ENCODE measurements around the gene CRYAB.

CRYAB gene, protein sequence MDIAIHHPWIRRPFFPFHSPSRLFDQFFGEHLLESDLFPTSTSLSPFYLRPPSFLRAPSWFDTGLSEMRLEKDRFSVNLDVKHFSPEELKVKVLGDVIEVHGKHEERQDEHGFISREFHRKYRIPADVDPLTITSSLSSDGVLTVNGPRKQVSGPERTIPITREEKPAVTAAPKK

DNA sequence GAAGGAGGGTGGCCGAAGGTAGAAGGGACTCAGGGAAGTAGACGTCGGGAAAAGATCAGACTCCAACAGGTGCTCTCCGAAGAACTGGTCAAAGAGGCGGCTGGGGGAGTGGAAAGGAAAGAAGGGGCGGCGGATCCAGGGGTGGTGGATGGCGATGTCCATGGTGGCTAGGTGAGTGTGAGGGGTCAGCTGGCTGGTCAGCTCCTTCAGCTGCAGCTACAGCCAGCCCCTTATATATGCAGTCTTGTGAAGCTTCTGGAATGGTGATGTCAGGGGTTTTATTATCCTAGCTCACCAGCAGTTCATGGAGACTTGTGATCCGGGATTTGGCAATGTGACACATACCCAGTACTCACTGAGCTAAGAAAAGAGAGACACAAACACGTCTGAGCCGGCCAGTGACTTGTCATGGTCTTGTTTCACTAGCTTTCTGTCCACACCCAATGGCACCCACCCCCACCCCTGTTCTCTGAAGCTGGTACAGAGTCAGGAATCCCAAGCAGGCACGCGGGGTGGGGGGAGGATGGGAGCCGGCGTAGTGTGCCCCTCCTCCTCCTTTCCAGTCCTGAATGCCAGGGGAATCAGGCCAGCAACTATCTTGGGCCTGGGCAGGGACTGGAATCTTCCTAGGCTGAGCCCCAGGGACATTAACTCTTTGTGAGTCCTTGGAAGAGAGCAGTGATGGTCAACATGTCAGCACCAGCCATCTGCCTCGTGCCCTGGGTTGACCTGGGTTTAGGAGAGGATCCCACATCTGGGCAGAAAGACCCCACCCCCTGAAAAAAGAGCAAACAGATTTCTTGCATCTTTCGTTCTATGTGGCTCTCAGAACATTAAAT, at the start of gene CRYAB:
Gene CRYAB (minus strand): TSS at position 208 of the 839 bp plus-strand sequence. CDS start 46 bp downstream, at position 162.
- in situ Hi-C loops (cut with MboI; ENCODE audit: low sequenced_read_pairs) = no loop called here

DNA sequence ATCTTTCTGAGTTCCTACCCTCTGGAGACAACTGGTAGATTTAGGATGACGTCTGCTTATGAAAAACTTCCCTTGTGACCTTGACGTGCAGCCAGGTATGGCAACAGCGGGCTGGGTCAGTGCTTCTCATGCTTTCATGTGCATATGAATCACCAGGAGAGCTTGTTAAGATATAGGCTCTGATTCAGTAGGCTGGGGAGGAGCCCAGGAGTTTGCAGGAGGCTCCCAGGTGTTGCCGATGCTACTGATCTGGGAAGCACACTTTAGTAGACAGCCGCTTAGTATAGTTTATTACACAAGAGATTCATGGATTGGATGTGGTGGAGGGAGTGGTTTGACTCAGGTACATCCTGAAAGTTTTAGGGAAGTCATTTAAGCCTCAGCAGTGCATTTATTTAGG, 49.3 kb upstream of the CRYAB start:
- in situ Hi-C loops (cut with MboI; ENCODE audit: low sequenced_read_pairs) = no loop called here

DNA sequence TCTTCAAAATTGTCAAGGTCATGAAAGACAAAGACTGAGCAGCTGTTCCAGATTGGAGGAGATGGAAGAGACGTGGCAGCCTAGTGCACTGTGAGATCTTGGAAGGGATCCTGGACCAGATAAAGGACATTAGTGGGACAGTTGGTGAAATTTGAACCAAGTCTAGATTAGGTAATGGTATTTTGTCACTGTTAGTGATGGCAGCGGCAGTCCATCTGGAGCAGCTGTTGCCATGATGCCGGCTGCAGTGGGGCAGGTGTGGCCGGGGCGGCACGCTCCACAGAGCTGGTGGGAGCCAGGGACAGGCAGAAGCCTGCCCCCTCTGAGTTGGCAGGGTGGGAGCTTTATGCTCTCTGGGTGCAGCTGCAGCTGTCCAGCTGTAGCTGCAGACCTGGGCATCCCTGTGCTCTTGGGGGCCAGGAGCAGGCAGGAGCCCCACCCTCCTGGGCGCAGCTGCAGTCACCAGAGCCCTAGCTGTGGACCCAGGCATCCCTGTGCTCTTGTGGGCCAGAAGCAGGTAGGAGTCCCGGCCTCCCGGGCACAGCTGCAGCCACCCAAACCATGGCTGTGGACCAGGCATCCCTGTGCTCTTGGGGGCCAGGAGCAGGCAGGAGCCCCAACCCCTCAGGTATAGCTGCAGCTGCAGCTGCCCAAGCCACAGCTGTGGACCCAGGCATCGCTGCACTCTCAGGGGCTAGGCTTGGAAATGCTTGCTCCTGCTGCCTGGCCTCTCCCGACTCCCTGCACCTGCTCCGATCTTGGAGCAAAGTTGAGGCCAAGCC, 46.3 kb upstream of the CRYAB start:
- in situ Hi-C loops (cut with MboI; ENCODE audit: low sequenced_read_pairs) = no loop called here

DNA sequence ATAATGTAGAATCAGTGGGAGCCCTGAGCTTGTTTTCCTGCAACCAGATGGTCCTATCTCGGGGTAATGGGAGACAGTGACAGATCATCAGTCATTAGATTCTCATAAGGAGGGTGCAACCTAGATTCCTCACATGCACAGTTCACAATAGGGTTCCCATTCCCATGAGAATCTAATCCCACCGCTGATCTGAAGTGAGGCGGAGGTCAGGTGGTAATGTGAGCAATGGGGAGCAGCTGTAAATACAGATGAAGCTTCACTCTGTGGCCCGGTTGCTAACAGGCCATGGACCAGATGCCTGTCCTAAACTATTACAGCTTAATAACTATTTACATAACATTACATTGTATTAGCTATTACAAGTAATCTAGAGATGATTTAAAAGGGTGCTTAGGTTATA, 42.6 kb upstream of the CRYAB start:
- in situ Hi-C loops (cut with MboI; ENCODE audit: low sequenced_read_pairs) = no loop called here

DNA sequence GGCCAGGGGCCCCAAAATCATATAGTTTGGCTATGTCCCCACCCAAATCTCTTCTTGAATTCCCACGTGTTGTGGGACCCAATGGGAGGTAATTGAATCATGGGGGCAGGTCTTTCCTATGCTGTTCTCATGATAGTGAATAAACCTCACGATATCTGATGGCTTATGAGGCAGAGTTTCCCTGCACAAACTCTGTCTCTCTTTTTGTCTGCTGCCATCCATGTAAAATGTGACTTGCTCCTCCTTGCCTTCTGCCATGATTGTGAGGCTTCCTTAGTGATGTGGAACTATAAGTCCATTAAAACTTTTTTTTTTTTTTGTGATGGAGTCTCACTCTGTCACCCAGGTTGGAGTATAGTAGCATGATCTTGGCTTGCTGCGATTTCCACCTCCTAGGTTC, 40.0 kb upstream of the CRYAB start:
- in situ Hi-C loops (cut with MboI; ENCODE audit: low sequenced_read_pairs) = no loop called here

DNA sequence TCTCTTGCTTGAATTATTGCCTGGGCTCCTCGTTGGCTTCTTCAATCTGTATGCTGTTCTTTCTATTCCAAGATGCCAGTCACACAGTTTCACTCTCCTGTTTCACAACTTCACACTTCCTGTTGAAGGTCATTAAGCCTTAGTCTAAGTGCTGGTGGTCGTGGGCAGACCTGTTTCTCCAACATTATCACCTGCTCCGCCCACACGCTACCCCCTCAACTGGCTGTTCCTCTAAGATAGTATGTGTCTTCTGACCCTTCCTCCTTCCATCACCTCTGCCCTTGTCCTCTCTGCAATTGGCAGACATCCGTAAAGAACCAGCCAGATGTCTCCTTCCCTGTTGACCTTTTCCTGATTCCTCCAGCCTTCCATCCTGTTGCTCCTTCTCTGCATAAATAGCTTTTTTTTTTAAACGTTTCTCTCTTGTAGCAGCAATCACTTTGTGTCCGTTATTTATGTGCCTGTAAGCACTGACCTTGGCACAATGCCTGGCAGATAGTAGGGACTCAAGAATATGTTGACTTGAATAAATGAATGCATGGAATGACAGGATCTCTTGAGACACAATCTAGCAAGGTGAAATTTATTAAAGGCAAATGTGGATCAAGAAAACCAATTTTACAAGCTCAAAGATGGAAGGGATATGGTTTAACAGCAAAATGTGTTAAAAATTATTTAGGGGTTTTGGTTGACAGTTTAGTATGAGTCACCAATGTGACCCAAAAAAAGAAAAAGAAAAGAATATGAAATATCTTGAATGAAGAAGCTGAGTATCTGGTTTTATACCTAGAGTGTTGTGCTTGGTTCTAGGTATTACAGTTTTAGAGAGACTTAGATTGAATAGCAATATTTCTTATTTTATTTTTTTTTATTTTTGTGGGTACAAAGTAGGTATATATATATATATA, 38.2 kb upstream of the CRYAB start:
- in situ Hi-C loops (cut with MboI; ENCODE audit: low sequenced_read_pairs) = no loop called here

DNA sequence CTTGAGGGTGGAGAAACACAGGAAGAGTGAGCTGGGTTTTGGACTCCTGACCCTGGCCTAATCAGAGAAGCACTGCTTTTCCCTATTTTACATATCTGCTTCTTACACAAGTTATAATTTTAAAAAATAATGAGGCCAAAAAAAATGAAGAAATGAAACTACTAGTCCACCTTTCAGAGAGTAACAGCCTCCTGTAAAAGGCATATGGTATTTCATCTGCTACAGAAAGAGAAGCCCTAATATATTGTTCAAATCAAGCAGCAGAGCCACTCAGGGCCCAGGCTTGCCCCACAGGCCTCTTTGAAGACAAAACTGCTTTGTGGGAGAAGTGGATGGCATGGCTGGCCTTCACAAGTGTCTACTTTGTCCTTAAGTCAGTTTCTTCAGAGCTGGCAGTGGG, 35.6 kb upstream of the CRYAB start:
- in situ Hi-C loops (cut with MboI; ENCODE audit: low sequenced_read_pairs) = no loop called here

DNA sequence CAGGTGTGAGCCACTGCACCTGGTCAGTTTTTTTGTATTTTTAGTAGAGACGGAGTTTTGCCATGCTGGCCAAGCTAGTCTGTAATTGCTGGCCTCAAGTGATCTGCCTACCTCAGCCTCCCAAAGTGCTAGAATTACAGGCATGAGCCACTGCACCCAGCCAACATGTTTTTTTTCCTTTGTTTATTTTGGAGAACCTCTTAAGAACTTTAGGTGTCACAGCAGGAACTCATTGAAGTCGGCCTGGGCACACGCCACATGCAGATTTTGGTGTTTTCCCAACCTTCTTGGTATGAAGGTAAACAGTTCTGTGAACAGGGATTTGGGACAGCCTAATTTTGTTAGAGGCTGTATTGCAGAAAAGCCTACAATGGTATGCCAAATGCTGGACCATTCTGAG, 34.9 kb upstream of the CRYAB start:
- in situ Hi-C loops (cut with MboI; ENCODE audit: low sequenced_read_pairs) = no loop called here

DNA sequence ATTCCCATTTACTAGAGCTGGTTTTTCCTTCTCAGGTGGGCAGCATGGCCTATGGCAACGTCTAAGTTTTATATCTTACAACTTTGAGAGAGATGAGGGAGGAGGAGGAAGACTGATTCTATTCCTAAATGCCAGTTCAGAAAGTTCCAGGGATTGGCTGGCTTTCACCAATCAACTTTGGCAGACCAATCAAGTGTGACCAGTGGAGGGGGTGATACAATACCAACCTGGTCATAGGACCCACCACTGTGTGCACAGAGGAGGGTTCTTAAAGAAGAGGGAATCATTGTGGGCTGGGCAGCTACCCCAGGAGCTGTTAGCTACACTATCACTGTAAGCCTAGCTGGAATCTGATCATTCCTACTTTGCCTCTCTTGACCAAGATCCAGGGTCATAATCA, 33.6 kb upstream of the CRYAB start:
- in situ Hi-C loops (cut with MboI; ENCODE audit: low sequenced_read_pairs) = no loop called here

DNA sequence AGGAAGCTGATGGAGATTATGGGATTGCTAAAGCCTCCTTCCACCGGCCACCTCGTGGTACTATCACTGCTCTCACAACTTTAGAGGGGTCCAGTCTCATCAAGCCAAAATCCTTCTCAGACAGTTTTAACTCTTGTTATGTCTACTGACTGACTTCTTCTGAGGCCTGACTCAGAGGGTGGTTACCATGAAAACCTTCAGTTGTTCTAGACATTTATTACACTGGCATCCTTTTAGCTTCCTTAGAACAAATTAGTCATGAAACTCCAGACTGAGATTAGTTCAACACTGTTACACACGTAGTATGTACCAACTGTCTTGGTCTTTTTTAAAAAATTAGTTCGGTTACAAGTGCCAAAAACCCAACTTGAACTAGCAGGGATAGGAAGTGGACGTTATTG, 33.1 kb upstream of the CRYAB start:
- in situ Hi-C loops (cut with MboI; ENCODE audit: low sequenced_read_pairs) = no loop called here

DNA sequence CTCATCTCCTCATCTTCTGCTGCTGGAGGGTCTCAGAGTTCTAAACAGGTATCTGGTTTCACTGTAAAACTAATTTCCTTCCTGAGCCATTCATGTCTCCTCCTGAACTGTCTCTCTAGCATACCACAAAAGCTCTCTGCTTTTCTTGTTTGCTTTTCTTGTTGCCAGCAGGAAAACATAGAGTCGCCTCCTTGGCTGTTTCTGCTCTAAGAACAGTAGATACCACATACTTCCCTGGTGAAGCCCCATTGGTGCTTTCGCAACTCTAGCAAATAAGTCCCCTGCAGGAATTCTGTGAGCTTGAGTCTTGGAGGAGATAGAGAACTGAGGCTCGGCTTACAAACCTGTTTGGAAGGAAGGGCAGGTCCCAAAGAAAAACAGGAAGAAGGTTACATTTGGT, 32.6 kb upstream of the CRYAB start:
- in situ Hi-C loops (cut with MboI; ENCODE audit: low sequenced_read_pairs) = no loop called here

DNA sequence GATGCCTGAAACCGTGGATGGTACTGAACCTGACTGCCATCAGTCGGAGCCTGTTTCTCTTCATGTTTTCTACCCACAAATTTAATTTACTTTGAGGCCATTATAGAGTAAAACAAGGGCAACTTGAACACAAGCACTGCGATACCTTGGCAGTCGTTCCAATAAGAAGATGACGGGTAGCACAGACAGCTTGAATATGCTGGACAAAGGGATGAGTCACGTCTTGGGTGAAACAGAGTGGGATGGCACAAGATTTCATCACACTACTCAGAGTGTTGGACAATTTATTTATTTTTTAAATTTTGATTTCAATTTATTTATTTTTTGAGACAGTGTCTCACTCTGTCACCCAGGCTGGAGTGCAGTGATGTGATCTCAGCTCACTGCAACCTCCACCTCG, 31.3 kb upstream of the CRYAB start:
- in situ Hi-C loops (cut with MboI; ENCODE audit: low sequenced_read_pairs) = no loop called here

DNA sequence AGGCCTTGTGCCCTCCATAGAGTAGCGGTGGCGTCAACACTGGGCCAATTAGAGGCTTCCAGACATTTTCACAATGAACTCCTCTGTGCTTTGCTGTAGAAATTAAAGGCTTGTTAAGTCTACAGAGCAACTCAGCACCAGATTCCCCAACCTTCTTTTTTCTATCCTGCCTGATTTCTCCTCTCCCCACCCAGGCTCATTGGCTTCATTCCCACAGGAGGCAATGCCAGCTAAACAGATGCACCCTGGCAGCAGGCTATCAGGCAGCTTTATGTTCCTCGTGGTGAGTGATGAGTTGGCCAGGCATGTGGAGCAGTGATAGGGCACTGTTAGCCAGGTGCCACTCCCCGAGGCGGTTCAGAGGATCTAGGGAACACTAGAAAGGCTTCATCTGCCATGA, 30.4 kb upstream of the CRYAB start:
- in situ Hi-C loops (cut with MboI; ENCODE audit: low sequenced_read_pairs) = no loop called here

DNA sequence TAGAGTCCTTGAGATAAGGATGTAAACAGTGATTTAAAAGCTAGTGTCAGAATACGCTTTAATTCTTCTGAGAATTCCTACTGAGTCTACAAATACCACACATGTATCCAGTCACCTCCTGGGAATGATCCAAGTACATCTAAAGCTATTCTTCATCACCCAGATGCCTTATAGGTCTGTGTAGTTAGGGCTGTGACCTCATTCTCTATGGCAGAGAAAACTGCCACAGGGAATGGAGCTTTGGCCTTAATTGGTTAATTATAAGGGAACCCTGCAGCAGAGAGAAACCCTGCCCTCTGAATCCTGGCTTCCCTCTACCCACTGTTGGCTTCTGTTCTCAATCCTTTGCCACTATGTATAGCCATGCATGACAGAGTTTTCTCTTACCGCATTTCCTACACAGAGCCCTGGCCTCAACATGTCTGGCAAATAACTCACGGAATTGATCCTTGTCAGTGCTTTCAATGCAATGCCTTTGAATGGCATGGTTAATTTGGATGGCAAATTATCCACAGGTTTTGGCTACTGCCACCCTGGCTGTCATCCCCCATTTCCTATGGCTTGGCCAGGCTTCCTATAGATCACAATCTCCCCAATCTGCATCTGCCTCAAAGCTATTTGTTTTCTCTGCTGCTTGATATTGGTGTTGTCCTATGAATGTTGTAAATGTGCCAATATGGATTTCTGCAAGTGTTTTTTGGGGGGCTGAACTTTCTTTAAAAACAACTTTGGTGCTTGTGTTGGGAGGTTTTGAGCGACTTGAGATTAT, 28.4 kb upstream of the CRYAB start:
- in situ Hi-C loops (cut with MboI; ENCODE audit: low sequenced_read_pairs) = no loop called here

DNA sequence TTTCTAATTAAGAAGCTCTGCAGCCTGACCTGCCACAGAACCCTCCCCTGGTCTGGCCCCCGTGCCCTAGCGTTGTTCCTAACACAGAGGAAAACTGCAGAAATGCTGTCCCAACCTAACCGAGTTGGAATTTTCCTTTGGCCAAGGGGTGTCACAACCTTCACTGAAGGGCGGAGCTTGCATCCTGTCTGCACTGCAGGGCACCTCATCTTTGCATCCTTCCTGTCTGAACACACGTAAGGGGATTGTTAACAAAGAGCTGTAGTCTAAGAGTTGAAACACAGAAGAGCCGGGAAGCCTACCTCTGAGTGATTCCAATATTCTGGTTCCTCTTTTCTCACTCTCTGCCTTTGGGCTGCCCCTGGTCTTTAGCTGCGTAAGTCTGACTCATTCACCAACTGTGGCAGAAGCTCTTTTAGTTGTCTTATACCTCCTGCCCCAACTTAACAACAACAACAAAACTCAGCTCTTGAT, 27.2 kb upstream of the CRYAB start:
- in situ Hi-C loops (cut with MboI; ENCODE audit: low sequenced_read_pairs) = no loop called here

DNA sequence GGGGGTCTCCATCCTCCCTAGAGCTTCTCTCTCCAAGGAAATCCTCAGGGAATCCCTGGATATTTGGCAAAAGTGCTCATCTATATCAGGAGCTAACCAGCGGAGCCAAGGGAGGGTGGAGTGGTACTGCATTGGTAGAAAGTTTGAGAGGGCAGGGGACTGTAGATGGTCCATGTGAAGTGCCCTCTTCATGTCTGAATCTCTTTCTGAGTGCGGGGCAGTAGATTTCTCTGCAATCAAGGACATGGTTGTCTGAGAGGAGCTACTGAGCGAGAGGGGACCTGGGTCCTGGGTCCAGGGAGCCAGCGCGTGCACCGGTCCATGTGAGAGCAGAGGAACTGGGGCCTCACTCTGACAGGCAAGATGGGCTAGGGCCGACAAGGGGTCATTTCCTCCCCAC, 26.3 kb upstream of the CRYAB start:
- in situ Hi-C loops (cut with MboI; ENCODE audit: low sequenced_read_pairs) = no loop called here

DNA sequence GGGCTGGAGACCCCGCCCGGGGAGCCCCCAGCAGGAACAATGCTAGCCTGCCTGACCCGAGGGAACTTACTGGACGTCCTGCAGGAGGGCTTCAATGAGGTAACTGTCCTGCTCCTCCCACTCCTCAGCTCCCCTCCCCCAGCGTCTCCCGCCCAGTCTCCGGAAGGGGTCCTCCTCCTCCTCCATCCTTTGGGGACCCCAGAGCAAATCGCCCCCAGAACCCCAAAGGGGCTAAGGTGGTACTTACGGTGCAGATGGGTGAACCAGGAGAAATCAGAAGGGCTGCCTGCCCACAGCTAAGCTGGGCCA, 25.8 kb upstream of the CRYAB start:
- in situ Hi-C loops (cut with MboI; ENCODE audit: low sequenced_read_pairs) = no loop called here

DNA sequence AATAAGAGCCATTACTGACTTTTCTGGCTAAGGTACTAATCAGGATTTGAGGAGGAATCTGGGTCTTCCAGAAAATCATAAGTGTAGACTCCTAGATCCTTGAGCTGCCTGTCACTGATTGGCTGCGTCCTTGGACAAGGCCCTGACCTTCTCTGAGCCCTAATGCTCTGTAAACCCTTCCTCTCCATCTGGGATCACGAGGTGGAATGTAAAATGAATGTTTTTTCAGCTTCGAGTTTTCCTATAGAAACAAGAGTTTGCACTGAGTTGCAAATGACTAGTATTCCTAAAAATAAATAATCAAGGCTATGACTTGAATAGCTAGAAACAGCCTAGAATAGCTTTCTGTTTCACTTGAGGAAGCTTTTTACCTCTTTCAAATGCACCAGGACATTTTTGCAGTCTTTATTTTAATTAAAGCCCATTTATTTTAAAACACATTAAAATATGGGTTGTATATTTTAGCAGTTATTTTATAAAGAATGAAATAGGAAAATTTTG, 24.5 kb upstream of the CRYAB start:
- in situ Hi-C loops (cut with MboI; ENCODE audit: low sequenced_read_pairs) = no loop called here

DNA sequence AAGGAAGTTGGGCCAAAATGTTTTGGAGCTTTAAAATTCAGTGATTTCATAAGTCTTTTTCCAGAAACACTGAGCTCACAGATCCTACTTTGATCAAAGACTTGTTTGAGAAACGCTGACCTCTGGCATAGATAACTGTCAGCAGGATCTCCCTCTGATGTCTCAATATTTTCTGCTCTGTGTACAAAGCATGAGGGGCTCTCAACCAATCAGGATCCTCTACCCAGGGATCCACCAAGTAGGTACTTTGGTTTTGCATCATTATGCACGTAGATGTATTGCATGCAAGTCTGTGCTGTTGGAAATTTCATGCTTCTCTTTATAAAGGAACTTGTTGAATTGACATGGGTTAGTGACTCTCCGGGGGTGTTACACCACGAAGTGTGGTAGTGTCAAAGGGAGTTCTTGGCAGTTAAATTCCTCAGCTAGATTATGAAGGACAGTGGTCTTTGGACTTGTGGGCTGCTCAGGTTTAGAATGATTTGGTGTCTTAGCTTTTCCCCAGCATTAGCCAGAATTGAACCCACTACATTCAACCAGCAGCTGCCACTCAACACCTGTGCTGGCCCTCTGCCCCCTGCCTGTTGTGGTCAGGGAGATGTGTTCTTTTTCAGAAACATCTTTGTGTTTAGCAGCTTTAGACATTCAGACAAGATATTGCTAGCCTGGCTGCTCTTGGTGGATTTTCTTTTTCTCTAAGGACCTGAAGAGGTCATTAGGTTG, 23.9 kb upstream of the CRYAB start:
- in situ Hi-C loops (cut with MboI; ENCODE audit: low sequenced_read_pairs) = no loop called here
